NCI-H82 treated with DMSO at 0.1 percent for 48 hours (cell line): ENCODE data around the gene TEX38.
"Not testable (repeated sequence)": the region's sequence is repeated elsewhere in the genome, so short reads cannot be mapped to it uniquely, and the experiment has no call there.

Source experiments
- DNase-seq: peaks from one replicate; lab custom pipeline; 2025; ENCODE audit not compliant: unreplicated experiment; lab: John Stamatoyannopoulos, UW

The TEX38 gene

GRCh38 chr1:46654698-46655097 lies 17.0 kb upstream of the TEX38 start:
- DNase-seq, result not testable (repeated sequence)

GRCh38 chr1:46655848-46656247 lies 15.8 kb upstream of the TEX38 start:
- no peak for DNase-seq

GRCh38 chr1:46656643-46657042 lies 15.0 kb upstream of the TEX38 start:
- DNase-seq, result no peak

- DNase-seq, result no peak
Observed at GRCh38 chr1:46657775-46658174, 13.9 kb upstream of the TEX38 start.

GRCh38 chr1:46659307-46659870 lies 12.3 kb upstream of the TEX38 start:
- DNase-seq, result no peak

GRCh38 chr1:46660116-46660515 lies 11.5 kb upstream of the TEX38 start:
- not testable (repeated sequence) for DNase-seq

GRCh38 chr1:46662919-46663318 lies 8.7 kb upstream of the TEX38 start:
- DNase-seq, result not testable (repeated sequence)

GRCh38 chr1:46665983-46666382 lies 5.7 kb upstream of the TEX38 start:
- DNase-seq, result no peak

- DNase-seq, result peak; percentile 10
Observed at GRCh38 chr1:46667782-46668760, 3.6 kb upstream of the TEX38 start, which contains the start of gene ATPAF1. Gene ATPAF1, minus strand, starts transcription at chr1:46668364. Its CDS starts 42 bp downstream, at chr1:46668322.

GRCh38 chr1:46670134-46670533 lies 1.5 kb upstream of the TEX38 start:
- no peak for DNase-seq

GRCh38 chr1:46672696-46673095 lies 1.0 kb downstream of the TEX38 start:
- no peak for DNase-seq

- DNase-seq, result no peak
Observed at GRCh38 chr1:46673749-46674182, 2.1 kb downstream of the TEX38 start.

GRCh38 chr1:46675549-46676314 lies 4.1 kb downstream of the TEX38 start:
- no peak for DNase-seq

GRCh38 chr1:46676531-46676930 lies 4.9 kb downstream of the TEX38 start:
- DNase-seq, result no peak

GRCh38 chr1:46677339-46677738 lies 5.7 kb downstream of the TEX38 start:
- DNase-seq, result no peak

- DNase-seq, result no peak
Observed at GRCh38 chr1:46679789-46680573, 8.3 kb downstream of the TEX38 start.

GRCh38 chr1:46681333-46682034 lies 9.8 kb downstream of the TEX38 start:
- no peak for DNase-seq

GRCh38 chr1:46682064-46682463 lies 10.4 kb downstream of the TEX38 start:
- DNase-seq, result no peak

- no peak for DNase-seq
Observed at GRCh38 chr1:46684670-46685069, 13.0 kb downstream of the TEX38 start.

- DNase-seq, result no peak
Observed at GRCh38 chr1:46686255-46686654, 14.6 kb downstream of the TEX38 start.
